Measurements from ENCODE around the gene ARHGAP28.

DNA sequence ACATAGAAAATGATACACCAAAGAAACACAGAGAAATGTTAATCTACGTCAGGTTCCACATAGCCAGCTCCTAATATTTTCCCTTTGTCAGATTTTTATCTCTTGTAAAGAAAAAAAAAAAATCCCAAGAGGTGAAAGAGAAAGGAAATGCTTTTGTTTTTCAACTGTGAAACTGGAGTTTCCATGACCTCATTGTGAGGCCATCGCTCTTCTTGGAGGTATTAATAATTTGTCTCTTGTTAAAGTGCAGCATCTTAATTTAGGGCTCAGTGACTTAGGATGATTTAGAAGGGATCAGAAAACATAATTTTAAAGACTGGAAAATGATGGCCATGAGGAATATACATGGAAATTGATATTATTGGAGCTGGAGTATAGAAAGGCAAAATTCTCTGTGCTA, 21.7 kb downstream of the ARHGAP28 start:
- TF ChIP-seq, protein P1, sequence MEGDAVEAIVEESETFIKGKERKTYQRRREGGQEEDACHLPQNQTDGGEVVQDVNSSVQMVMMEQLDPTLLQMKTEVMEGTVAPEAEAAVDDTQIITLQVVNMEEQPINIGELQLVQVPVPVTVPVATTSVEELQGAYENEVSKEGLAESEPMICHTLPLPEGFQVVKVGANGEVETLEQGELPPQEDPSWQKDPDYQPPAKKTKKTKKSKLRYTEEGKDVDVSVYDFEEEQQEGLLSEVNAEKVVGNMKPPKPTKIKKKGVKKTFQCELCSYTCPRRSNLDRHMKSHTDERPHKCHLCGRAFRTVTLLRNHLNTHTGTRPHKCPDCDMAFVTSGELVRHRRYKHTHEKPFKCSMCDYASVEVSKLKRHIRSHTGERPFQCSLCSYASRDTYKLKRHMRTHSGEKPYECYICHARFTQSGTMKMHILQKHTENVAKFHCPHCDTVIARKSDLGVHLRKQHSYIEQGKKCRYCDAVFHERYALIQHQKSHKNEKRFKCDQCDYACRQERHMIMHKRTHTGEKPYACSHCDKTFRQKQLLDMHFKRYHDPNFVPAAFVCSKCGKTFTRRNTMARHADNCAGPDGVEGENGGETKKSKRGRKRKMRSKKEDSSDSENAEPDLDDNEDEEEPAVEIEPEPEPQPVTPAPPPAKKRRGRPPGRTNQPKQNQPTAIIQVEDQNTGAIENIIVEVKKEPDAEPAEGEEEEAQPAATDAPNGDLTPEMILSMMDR (IDR thresholded peaks at IDR 0.05): no peak
- TF ChIP-seq POLR2AphosphoS5 (IDR thresholded peaks at IDR 0.05): no peak
- TF ChIP-seq EP300 (IDR thresholded peaks at IDR 0.05): no peak
- TF ChIP-seq POLR2A (IDR thresholded peaks at IDR 0.05; ENCODE audit: low read depth): no peak
